Panc1 (cell line): Measurements from ENCODE around the gene ZNF674. TPM values are rescaled to one million over a fixed set of nuclear protein-coding genes. Genes with fewer than 3 reads are reported as not detected.

Experiments
- ATAC-seq: fragments of 200-7000 bp; cut with Tn5 transposase; 2 replicates; pipeline ENCODE4 v1.9.1; 2020; ENCODE audit warnings: mild to moderate bottlenecking, moderate library complexity
- BruUV-seq: library from RNA; stranded (reverse); fragments of 400-500 nt; replicated peaks from 2 replicates; lab custom pipeline; 2021; lab: Mats Ljungman, UMichigan
- CTCF ChIA-PET: fragments of 300-600 bp; sonication (Branson Sonifier 250); formaldehyde crosslinking; loops from one replicate; lab custom pipeline; 2022; ENCODE audit warnings: antibody characterized with exemption; lab: Charles Lee
- POLR2A ChIA-PET: fragments of 300-600 bp; sonication (Branson Sonifier 250); formaldehyde crosslinking; loops from one replicate; lab custom pipeline; 2022; ENCODE audit warnings: antibody characterized with exemption; lab: Charles Lee
- DNase-seq: peaks from one replicate; pipeline ENCODE4 v3.0.0-alpha.2; 2010; ENCODE audit warnings: low read depth, low spot score
- H3K27ac ChIP-seq: 2 replicates; pipeline ENCODE4 v1.5.1; 2011; ENCODE audit warnings: mild to moderate bottlenecking, low read length, inconsistent platforms
- H3K27me3 ChIP-seq: fragments of 200-500 bp; sonication (Bioruptor generic); 2 replicates; pipeline ENCODE4 v1.6.0; 2014; ENCODE audit warnings: low read length, inconsistent platforms; ENCODE audit not compliant: control insufficient read depth, insufficient read depth
- H3K36me3 ChIP-seq: fragments of 200-500 bp; sonication (Bioruptor generic); 2 replicates; pipeline ENCODE4 v1.5.1; 2014; ENCODE audit warnings: inconsistent platforms, mild to moderate bottlenecking, low read length, moderate library complexity; ENCODE audit not compliant: control insufficient read depth, insufficient read depth
- H3K4me1 ChIP-seq: 2 replicates; pipeline ENCODE4 v1.5.1; 2011; ENCODE audit warnings: inconsistent platforms, mild to moderate bottlenecking, low read length, moderate library complexity; ENCODE audit not compliant: control insufficient read depth, insufficient read depth
- H3K4me3 ChIP-seq, 2 experiments: 2 replicates each; pipeline ENCODE4 v1.5.1; 2011 to 2012; ENCODE audit warnings: low read depth in 2 of 2, low read length in 2 of 2, mild to moderate bottlenecking in 2 of 2, inconsistent platforms in 1 of 2, moderate library complexity in 1 of 2
- H3K9me3 ChIP-seq: fragments of 200-500 bp; sonication (Bioruptor generic); 2 replicates; pipeline ENCODE4 v1.5.1; 2014; ENCODE audit warnings: low read depth, mild to moderate bottlenecking, inconsistent platforms, low read length, moderate library complexity; ENCODE audit not compliant: control insufficient read depth, insufficient read depth
- POLR2AphosphoS5 ChIP-seq: IDR thresholded peaks from 2 replicates; pipeline ENCODE4 v1.6.1; 2012; ENCODE audit warnings: mild to moderate bottlenecking, low read depth, low read length, moderate library complexity
- REST ChIP-seq, 2 experiments: IDR thresholded peaks; 2 replicates each; pipeline ENCODE4 v1.6.1; 2011 to 2012; ENCODE audit warnings: low read depth in 2 of 2, control low read depth in 1 of 2, low read length in 1 of 2, mild to moderate bottlenecking in 1 of 2, moderate library complexity in 1 of 2; ENCODE audit not compliant: insufficient read depth in 1 of 2
- SIN3A ChIP-seq: IDR thresholded peaks from 2 replicates; pipeline ENCODE4 v1.6.1; 2012; ENCODE audit warnings: low read depth, mild to moderate bottlenecking, low read length, moderate library complexity, borderline replicate concordance; ENCODE audit not compliant: insufficient read depth
- TCF7L2 ChIP-seq: IDR thresholded peaks from 2 replicates; pipeline ENCODE4 v1.6.1; 2011; ENCODE audit warnings: mild to moderate bottlenecking, low read depth, low read length, inconsistent platforms
- in situ Hi-C: cut with HindIII; loops from 2 replicates; pipeline ENCODE4 v1.10.0; 2016; ENCODE audit warnings: low sequenced_read_pairs, low pct_unique_long_range_greater_than_20kb
- intact Hi-C: fragments of 100-400 bp; cut with micrococcal nuclease; formaldehyde crosslinking; loops from one replicate; pipeline ENCODE4 v1.10.0; 2022; ENCODE audit not compliant: unreplicated experiment
- total RNA-seq: library from RNA; stranded (reverse); gene quantifications from one replicate; pipeline ENCODE4 v1.2.1, GENCODE V29; 2021; ENCODE audit not compliant: unreplicated experiment
- TF ChIP-seq, protein P1 (sequence below): fragments of 450-650 bp; IDR thresholded peaks from 2 replicates; pipeline ENCODE4 v1.5.1; 2017; ENCODE audit warnings: mild to moderate bottlenecking

Gene ZNF674
- total RNA-seq, 1 experiment from 2014 or later, result 7.2 TPM

GRCh38 chrX:46588263-46588662, 43.0 kb upstream of the ZNF674 start:
- DNase-seq (no peak), ATAC-seq (no peak)
- Histone ChIP-seq H3K27me3 (no peaks in the 10 kb centered on the region), H3K9me3 (no peaks in the 10 kb centered on the region), H3K27ac (peak overlapping the region; percentile 70; the same call in 1 of the 2 replicates), H3K4me3 (no peak overlapping the region), H3K36me3 (no peaks in the 10 kb centered on the region), H3K4me1 (peaks cover 14% of the 10 kb centered on the region)
- intact Hi-C loops, result no loop called here
- no peak for TF ChIP-seq TCF7L2
- TF ChIP-seq REST (IDR thresholded peaks at IDR 0.05; ENCODE audit: insufficient read depth in 1 of 2, low read depth in 2 of 2, low read length in 1 of 2), result no peak
- TF ChIP-seq, protein P1, sequence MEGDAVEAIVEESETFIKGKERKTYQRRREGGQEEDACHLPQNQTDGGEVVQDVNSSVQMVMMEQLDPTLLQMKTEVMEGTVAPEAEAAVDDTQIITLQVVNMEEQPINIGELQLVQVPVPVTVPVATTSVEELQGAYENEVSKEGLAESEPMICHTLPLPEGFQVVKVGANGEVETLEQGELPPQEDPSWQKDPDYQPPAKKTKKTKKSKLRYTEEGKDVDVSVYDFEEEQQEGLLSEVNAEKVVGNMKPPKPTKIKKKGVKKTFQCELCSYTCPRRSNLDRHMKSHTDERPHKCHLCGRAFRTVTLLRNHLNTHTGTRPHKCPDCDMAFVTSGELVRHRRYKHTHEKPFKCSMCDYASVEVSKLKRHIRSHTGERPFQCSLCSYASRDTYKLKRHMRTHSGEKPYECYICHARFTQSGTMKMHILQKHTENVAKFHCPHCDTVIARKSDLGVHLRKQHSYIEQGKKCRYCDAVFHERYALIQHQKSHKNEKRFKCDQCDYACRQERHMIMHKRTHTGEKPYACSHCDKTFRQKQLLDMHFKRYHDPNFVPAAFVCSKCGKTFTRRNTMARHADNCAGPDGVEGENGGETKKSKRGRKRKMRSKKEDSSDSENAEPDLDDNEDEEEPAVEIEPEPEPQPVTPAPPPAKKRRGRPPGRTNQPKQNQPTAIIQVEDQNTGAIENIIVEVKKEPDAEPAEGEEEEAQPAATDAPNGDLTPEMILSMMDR, result no peak
- TF ChIP-seq POLR2AphosphoS5, result no peak
- no peak for TF ChIP-seq SIN3A
- ChIA-PET CTCF (no interaction called here), POLR2A (interaction anchor here (0.6 kb wide), 1 partner anchor 17 kb away, joined by 5 read pairs; no protein-coding TSS in a partner anchor)
- BruUV-seq, result no TSS peak
- in situ Hi-C loops, result no loop called here

DNA sequence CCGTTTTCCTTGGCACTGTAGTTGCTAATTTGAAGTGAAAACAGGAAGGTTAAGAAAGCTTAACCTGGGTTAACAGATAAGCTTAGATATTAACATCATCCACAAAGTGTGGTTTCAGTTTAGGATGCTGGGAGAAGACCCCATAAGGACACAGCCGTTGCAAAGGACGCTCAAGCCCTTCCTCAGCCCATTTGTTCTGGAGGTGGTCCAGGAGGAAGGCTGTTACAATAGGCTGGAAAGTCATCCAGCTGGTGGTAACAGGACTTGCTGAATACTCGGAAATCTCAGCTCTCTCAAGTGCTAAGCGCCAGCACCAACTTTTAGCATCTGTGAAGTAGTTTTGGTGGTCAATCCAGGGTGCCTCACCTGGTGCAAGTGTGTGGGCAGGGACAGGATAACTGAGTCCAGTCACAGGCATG, 42.5 kb upstream of the ZNF674 start:
- Histone ChIP-seq H3K9me3 (no peaks in the 10 kb centered on the region), H3K4me3 (no peak overlapping the region), H3K27me3 (no peaks in the 10 kb centered on the region), H3K36me3 (no peaks in the 10 kb centered on the region), H3K27ac (peak overlapping the region; percentile 70), H3K4me1 (peaks cover 19% of the 10 kb centered on the region)
- ATAC-seq (no peak), DNase-seq (no peak)
- BruUV-seq, result no TSS peak
- POLR2A ChIA-PET, result no interaction called here
- in situ Hi-C loops (no loop called here), intact Hi-C loops (no loop called here)
- TF ChIP-seq POLR2AphosphoS5 (no peak), TCF7L2 (no peak)
- TF ChIP-seq, protein P1, result no peak
- CTCF ChIA-PET, result no interaction called here
